ENCODE data around the gene NDFIP2. TPM values are rescaled to one million over a fixed set of nuclear protein-coding genes. Genes with fewer than 3 reads are reported as not detected.

NDFIP2 gene
- total RNA-seq, 1 experiment from 2014 or later, result 31.0 TPM

DNA sequence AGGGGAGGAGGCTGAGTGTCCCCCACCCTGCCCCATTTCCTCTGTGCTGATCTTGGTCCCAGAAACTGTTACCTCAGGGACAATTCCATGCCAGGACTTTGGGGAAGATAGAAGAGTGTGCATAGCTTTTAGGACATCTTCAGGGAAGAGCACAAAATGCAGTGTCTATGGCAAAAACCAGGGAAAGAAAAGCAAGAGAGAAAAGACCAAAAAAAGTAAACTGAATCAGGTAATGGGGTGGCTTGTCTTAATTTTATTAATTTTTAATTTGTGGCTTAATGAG, 109.4 kb downstream of the NDFIP2 start:
- H3K56ac ChIP-seq (ENCODE audit: insufficient read length, low read depth, low read length), result no peak overlapping the region
- H4K20me1 ChIP-seq (ENCODE audit: control insufficient read depth, insufficient read depth, insufficient read length), result no peaks in the 10 kb centered on the region
- no peak overlapping the region for H3T11ph ChIP-seq (ENCODE audit: low read length)
- H3K4me1 Mint-ChIP-seq, result no peaks in the 10 kb centered on the region
- DNase-seq, result no peak
- H3K14ac ChIP-seq (ENCODE audit: insufficient read depth, low read length), result no peak overlapping the region
- H2BK120ac ChIP-seq (ENCODE audit: low read depth, low read length, poor library complexity, severe bottlenecking), result no peak overlapping the region
- no peak overlapping the region for H3K4ac ChIP-seq (ENCODE audit: low read depth, low read length)
- no peak overlapping the region for H3K23ac ChIP-seq (ENCODE audit: insufficient read length, low read depth, low read length)
- H4K5ac ChIP-seq (ENCODE audit: insufficient read length, low read depth, low read length), result no peak overlapping the region
- H2AK5ac ChIP-seq (ENCODE audit: insufficient read length, low read length), result no peak overlapping the region
- no peak overlapping the region for H4K91ac ChIP-seq (ENCODE audit: insufficient read length, low read depth, low read length)
- no peak overlapping the region for H3K4me2 ChIP-seq (ENCODE audit: insufficient read depth, insufficient read length, low read length)
- no peak overlapping the region for H3K4me3 Mint-ChIP-seq
- no peaks in the 10 kb centered on the region for H3K79me2 ChIP-seq (ENCODE audit: insufficient read depth, low read length)
- no peak overlapping the region for H2BK15ac ChIP-seq (ENCODE audit: low read depth, low read length)
- no peak overlapping the region for H3K27ac ChIP-seq (ENCODE audit: insufficient read length, low read depth, low read length)
- H3K23me2 ChIP-seq (ENCODE audit: insufficient read length, low read depth, low read length, poor library complexity, severe bottlenecking), result no peaks in the 10 kb centered on the region
- no peak overlapping the region for H3K9ac ChIP-seq (ENCODE audit: extremely low read depth, insufficient read length, low read length)
- no peak overlapping the region for H4K8ac ChIP-seq (replicated peaks; ENCODE audit: insufficient read length, low read depth, low read length)
- no peak overlapping the region for H2AFZ ChIP-seq (ENCODE audit: low read length)
- TF ChIP-seq, protein P1, sequence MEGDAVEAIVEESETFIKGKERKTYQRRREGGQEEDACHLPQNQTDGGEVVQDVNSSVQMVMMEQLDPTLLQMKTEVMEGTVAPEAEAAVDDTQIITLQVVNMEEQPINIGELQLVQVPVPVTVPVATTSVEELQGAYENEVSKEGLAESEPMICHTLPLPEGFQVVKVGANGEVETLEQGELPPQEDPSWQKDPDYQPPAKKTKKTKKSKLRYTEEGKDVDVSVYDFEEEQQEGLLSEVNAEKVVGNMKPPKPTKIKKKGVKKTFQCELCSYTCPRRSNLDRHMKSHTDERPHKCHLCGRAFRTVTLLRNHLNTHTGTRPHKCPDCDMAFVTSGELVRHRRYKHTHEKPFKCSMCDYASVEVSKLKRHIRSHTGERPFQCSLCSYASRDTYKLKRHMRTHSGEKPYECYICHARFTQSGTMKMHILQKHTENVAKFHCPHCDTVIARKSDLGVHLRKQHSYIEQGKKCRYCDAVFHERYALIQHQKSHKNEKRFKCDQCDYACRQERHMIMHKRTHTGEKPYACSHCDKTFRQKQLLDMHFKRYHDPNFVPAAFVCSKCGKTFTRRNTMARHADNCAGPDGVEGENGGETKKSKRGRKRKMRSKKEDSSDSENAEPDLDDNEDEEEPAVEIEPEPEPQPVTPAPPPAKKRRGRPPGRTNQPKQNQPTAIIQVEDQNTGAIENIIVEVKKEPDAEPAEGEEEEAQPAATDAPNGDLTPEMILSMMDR (conservative IDR thresholded peaks at IDR 0.05), result no peak
- H3K27me3 ChIP-seq (ENCODE audit: insufficient read depth, low read length), result no peaks in the 10 kb centered on the region
- no peaks in the 10 kb centered on the region for H3K9me3 ChIP-seq (ENCODE audit: control insufficient read depth, low read depth, low read length)
- H3K4me1 ChIP-seq (ENCODE audit: insufficient read depth, low read length), result no peaks in the 10 kb centered on the region
- 0 out of 7 replicates have a peak, but pooled peaks cover 0 to 5% (median 0%) of the 10 kb centered on the region in 3 experiments for H3K36me3 Mint-ChIP-seq (ENCODE audit: insufficient read depth in 1 of 3, low read depth in 3 of 3)
- no peak overlapping the region for H3K18ac ChIP-seq (ENCODE audit: insufficient read length, low read depth, low read length)
- peak overlapping the region in 1 of 3 experiments; percentile 31; a peak in 2 of 7 replicates for H3K27ac Mint-ChIP-seq
- H2BK12ac ChIP-seq (ENCODE audit: insufficient read length, low read depth, low read length), result no peak overlapping the region
- no peaks in the 10 kb centered on the region for H3K79me1 ChIP-seq (ENCODE audit: insufficient read depth, low read depth, low read length, poor library complexity, severe bottlenecking)
- no peak overlapping the region for H2BK20ac ChIP-seq (ENCODE audit: low read depth, low read length, poor library complexity, severe bottlenecking)
- no peak overlapping the region for H2BK5ac ChIP-seq (ENCODE audit: insufficient read length, low read length)
- H3K27me3 Mint-ChIP-seq (ENCODE audit: low read depth), result no peaks in the 10 kb centered on the region
- H3K9me3 Mint-ChIP-seq, result peaks cover 7 to 8% of the 10 kb centered on the region in 2 experiments; a peak in 3 of 5 replicates

All from H9 (cell line).